Choroid plexus epithelial cell (primary cell): Measurements from ENCODE around the gene TRAF2.

Experiments used
- DNase-seq: peaks from one replicate; pipeline ENCODE4 v3.0.0-alpha.2; 2010; ENCODE audit warnings: low read depth
- H3K4me3 ChIP-seq: 2 replicates; pipeline ENCODE4 v1.5.1; 2011; ENCODE audit warnings: low read depth, mild to moderate bottlenecking, control low read depth, low read length, moderate library complexity
- TF ChIP-seq, protein P1 (sequence below): conservative IDR thresholded peaks from 2 replicates; pipeline ENCODE4 v1.5.1; 2011; ENCODE audit warnings: low read depth, mild to moderate bottlenecking, control low read depth, inconsistent platforms, low read length, moderate library complexity

TRAF2 gene

DNA sequence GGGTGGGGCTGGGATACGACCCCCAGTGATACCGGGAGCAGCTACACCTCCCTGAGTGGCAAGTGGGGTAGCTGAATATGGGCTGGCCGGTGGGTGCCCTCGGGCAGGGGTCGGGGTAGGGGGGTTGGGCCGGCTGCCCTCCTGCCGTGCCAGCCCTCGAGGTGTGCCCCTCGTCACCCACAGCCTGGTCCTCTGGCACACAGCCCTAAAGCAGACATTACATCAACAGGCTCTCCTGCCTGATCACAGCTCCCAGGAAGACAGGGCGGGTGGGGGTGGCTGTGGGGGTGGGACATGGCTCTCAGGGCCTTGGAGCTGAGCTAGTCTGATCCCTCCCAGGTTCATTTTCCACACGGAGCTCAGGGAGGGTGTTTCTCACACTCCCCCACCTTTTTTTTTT, 35.0 kb downstream of the TRAF2 start:
- DNase-seq, result no peak
- TF ChIP-seq, protein P1, sequence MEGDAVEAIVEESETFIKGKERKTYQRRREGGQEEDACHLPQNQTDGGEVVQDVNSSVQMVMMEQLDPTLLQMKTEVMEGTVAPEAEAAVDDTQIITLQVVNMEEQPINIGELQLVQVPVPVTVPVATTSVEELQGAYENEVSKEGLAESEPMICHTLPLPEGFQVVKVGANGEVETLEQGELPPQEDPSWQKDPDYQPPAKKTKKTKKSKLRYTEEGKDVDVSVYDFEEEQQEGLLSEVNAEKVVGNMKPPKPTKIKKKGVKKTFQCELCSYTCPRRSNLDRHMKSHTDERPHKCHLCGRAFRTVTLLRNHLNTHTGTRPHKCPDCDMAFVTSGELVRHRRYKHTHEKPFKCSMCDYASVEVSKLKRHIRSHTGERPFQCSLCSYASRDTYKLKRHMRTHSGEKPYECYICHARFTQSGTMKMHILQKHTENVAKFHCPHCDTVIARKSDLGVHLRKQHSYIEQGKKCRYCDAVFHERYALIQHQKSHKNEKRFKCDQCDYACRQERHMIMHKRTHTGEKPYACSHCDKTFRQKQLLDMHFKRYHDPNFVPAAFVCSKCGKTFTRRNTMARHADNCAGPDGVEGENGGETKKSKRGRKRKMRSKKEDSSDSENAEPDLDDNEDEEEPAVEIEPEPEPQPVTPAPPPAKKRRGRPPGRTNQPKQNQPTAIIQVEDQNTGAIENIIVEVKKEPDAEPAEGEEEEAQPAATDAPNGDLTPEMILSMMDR, result no peak
- no peak overlapping the region for H3K4me3 ChIP-seq

DNA sequence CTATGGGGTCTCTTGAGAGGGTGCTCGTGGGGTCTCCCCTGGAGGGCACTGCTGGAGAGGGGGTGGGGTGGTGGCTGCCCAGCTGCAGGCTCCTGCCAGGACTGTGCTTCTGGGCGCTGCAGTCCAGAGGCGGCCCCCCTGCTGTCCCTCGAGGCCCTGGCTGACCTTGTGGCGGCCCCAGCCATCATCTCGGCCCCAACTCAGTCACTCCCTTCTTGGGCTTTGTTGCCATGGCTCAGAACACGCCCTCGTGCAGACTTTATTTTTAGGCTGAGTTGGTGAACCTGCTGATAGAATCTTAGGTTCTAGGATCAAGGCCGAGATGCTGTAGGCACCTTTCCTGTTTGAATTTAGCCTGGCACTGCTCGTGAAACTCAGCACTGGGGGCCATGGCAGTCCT, 35.4 kb downstream of the TRAF2 start:
- no peak for DNase-seq
- H3K4me3 ChIP-seq, result no peak overlapping the region
- TF ChIP-seq, protein P1, result no peak

DNA sequence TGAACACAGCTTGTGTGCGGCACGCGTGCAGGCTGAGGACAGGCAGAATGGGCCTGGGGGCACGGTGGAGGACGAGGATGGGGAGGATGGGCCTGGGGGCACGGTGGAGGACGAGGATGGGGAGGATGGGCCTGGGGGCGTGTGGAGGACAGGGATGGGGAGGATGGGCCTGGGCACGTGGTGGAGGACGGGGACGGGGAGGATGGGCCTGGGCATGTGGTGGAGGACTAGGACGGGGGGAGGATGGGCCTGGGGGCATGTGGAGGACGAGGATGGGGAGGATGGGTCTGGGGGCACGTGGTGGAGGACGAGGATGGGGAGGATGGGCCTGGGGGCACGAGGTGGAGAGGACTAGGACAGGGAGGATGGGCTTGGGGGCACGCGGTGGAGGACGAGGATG, 36.2 kb downstream of the TRAF2 start:
- no peak overlapping the region for H3K4me3 ChIP-seq

DNA sequence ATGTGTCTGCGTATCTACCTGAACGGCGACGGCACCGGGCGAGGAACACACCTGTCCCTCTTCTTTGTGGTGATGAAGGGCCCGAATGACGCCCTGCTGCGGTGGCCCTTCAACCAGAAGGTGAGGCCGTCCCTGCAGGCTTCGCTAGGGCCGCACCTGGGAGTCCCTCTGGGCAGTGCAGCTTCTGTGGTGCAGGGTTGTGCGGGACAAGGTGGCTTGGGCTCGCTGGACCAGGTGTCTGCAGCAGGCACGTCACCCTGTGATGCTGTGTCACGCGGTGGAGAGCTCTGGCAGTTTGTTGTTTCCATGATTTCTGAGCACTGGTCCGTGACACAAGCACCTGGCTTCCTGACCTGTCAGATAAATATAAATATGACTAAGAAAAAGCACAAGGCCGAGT, 37.6 kb downstream of the TRAF2 start:
- no peak overlapping the region for H3K4me3 ChIP-seq
- DNase-seq, result no peak
- TF ChIP-seq, protein P1, result no peak

More for the DNA sequence above, 36.2 kb downstream of the TRAF2 start:
- no peak for DNase-seq
- TF ChIP-seq, protein P1, result no peak

DNA sequence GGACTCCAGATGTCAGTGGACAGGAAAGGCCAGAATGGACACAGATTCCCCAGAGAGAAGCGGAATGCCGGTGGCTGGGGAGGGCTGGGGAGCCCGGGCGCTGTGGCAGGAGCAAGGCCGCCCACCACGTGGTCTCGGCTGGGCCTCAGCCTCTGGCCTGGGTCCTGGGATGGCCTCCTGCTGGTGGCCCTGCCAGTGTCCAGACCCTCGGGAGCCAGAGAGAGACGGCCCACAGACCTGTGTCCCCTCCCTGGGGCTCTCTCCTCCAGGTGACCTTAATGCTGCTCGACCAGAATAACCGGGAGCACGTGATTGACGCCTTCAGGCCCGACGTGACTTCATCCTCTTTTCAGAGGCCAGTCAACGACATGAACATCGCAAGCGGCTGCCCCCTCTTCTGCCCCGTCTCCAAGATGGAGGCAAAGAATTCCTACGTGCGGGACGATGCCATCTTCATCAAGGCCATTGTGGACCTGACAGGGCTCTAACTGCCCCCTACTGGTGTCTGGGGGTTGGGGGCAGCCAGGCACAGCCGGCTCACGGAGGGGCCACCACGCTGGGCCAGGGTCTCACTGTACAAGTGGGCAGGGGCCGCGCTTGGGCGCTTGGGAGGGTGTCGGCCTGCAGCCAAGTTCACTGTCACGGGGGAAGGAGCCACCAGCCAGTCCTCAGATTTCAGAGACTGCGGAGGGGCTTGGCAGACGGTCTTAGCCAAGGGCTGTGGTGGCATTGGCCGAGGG, 39.3 kb downstream of the TRAF2 start:
- no peak overlapping the region for H3K4me3 ChIP-seq
- no peak for DNase-seq
- TF ChIP-seq, protein P1, result no peak

DNA sequence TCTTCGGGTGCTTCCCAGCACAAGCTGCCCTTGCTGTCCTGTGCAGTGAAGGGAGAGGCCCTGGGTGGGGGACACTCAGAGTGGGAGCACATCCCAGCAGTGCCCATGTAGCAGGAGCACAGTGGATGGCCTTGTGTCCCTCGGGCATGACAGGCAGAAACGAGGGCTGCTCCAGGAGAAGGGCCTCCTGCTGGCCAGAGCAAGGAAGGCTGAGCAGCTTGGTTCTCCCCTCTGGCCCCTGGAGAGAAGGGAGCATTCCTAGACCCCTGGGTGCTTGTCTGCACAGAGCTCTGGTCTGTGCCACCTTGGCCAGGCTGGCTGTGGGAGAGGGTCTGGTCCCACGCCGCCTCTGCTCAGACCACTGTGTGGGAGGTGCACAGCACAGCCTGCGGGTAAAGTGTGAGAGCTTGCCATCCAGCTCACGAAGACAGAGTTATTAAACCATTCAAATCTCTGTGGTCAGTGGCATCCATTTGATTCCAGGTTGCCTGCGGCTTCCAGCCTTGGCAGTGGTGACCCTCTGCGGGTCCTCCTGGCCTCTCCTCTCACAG, 39.9 kb downstream of the TRAF2 start:
- no peak overlapping the region for H3K4me3 ChIP-seq
- TF ChIP-seq, protein P1, result peak; percentile 54
- peak; percentile 17 for DNase-seq

DNA sequence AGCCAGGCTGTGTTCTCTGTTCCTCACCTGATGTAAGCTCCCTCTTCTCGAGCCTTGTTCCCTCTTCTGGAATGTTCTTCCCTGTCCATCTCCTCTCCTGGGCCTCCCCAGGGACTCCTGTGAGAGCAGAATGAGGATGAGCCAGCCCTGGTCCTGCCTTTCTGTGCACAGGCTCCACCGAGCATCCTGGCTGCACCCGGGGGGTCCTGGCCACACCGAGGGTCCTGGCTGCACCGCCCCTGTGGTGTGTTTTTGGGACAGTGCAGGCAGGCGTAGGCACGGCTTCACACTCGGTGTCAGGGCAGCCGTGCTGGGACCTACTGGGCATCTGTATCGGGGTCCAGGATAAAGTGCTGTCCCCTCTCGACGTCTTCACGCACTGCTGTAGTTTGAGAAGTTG, 40.4 kb downstream of the TRAF2 start:
- DNase-seq, result no peak
- TF ChIP-seq, protein P1, result no peak
- H3K4me3 ChIP-seq, result no peak overlapping the region
